HG03469 (cell line): Measurements from ENCODE around the gene RSKR.
"Not testable (repeated sequence)": the region's sequence is repeated elsewhere in the genome, so short reads cannot be mapped to it uniquely, and the experiment has no call there.

ENCODE experiments used
- ATAC-seq: cut with Tn5 transposase; IDR thresholded peaks from one replicate; pipeline ENCODE4 v1.9.1; 2021; ENCODE audit warnings: mild to moderate bottlenecking, moderate library complexity, moderate number of reproducible peaks; ENCODE audit not compliant: unreplicated experiment

The RSKR gene, protein sequence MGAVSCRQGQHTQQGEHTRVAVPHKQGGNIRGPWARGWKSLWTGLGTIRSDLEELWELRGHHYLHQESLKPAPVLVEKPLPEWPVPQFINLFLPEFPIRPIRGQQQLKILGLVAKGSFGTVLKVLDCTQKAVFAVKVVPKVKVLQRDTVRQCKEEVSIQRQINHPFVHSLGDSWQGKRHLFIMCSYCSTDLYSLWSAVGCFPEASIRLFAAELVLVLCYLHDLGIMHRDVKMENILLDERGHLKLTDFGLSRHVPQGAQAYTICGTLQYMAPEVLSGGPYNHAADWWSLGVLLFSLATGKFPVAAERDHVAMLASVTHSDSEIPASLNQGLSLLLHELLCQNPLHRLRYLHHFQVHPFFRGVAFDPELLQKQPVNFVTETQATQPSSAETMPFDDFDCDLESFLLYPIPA

DNA sequence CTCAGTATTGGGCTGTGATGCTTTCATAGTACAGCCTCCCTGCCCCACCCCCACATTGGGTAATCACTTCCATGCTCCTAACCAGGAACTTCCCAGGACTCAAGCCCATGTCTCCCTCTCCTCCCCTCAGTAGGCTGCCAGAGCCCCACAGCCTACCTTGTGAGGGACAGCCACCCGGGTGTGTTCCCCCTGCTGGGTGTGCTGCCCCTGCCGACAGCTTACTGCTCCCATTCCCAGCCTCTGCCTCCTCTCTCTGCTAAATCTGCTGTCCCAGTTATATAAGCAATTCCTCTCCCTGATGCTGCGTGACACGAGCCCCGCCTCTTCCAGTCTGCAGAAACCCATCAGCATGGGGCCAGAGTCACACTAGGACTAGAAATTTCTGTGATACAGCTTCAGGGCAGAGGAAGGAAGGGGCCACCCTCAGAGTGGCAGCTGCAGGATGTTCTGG is at the start of gene RSKR:
Gene RSKR (minus strand): TSS at position 255 of the 451 bp plus-strand sequence. CDS start 24 bp downstream, at position 231.
- ATAC-seq: no peak

DNA sequence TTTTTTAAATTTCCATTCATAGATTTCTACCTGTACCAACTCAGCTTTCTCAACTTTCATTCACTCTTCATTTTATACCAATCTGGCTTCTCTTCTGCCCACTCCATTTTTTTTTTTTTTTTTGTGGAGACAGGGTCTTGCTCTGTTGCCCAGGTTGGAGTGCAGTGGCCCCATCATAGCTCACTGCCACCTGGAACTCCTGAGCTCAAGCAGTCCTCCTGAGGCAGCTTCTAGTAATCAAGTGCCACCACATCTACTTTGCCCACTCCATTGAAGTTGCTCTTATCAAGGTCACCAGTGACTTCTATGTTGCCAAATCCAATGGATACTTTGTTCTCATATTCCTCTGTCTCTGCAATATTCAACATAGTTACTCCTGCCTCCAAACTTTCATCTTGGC is 49.7 kb upstream of the RSKR start:
- ATAC-seq: no peak

DNA sequence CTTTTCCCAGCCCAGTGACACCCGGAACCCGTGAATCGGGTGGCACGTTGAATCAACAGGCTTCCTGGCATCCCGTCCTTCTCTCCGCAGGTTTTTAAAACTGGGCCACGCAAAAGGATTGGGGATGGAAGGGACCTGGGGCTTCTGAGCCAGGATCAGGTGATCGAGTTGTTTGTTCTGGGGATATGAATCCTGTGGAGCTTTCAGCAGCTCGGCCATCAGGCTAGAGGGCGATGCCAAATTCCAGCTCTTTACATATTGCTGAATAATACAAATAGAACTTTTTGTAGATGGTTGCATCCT is 48.5 kb upstream of the RSKR start:
- no peak for ATAC-seq

DNA sequence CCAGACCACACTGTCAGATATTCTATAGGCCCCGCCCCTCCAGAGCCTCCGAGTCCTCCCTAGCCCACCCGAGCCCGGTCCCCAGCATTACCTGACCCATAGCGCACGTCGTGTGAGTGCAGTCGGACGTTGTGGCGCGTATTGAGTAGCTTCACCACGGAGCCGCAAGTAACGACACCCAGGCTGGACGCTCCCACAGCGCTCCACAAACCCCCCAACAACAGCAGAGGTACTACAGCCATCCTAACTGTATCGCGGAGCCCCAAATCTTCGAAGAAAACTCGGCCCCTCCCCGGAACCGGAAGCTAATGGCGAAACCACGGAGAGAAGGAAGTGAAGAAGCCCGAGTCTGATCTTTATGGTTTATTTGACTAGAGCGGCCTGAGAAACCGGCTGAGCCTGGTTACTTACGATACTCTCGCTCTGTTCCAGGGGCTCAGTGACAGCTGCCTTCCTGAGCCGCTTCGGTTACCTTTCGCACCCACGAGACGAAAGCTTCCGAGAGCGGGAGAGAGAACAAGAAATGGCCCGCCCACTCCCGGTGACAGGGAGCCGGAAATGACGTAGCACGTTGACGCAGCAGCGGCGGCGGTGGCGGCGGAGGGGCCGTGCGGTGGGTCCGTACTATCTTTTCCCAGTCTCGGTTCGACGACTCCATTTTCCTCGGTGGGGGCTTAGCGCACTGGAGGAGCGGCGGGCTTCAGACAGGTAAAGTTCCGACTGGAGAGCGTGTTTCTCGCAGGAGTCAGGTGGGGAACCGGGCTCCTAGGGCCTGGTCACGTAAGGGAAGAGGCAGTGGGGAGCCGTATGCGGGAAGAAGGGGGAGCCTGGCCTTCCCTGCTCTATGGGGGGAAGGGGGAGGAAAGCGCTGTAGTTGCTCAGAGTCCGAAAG is 47.9 kb upstream of the RSKR start, which contains the start of the genes SDF2 and SUPT6H:
Gene SDF2 (minus strand): TSS at position 272 of the 892 bp plus-strand sequence. CDS start 30 bp downstream, at position 242.
Gene SUPT6H (plus strand): TSS at position 571 of the 892 bp plus-strand sequence. CDS start 11,197 bp downstream, outside the sequence.
- peak; percentile 42 for ATAC-seq

DNA sequence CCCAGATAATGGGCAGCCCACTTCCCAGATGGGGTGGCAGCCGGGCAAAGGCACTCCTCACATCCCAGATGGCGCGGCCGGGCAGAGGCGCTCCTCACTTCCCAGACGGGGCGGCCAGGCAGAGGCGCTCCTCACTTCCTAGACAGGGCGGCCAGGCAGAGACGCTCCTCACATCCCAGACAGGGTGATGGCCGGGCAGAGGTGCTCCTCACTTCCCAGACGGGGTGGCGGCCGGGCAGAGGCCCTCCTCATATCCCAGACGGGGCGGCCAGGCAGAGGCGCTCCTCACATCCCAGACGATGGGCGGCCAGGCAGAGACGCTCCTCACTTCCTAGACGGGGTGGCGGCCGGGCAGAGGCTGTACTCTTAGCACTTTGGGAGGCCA is 45.5 kb upstream of the RSKR start:
- ATAC-seq: not testable (repeated sequence)

DNA sequence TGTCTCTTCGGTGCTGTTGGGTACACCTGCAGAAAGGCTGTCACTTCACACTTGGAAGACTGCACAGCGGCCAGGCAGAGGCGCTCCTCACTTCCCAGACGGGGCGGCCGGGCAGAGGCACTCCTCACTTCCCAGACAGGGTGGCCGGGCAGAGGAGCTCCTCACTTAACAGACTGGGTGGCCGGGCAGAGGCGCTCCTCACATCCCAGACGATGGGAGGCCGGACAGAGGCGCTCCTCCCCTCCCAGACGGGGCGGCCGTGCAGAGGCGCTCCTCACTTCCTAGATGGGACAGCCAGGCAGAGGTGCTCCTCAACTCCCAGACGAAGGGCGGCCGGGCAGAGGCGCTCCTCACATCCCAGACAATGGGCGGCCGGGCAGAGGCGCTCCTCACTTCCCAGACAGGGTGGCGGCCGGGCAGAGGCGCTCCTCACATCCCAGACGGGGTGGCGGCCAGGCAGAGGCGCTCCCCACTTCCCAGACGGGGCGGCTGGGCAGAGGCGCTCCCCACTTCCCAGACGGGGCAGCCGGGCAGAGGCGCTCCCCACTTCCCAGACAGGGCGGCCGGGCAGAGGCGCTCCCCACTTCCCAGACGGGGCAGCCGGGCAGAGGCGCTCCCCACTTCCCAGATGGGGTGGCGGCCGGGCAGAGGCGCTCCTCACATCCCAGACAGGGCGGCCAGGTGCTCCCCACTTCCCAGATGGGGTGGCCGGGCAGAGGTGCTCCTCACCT is 44.9 kb upstream of the RSKR start:
- not testable (repeated sequence) for ATAC-seq

DNA sequence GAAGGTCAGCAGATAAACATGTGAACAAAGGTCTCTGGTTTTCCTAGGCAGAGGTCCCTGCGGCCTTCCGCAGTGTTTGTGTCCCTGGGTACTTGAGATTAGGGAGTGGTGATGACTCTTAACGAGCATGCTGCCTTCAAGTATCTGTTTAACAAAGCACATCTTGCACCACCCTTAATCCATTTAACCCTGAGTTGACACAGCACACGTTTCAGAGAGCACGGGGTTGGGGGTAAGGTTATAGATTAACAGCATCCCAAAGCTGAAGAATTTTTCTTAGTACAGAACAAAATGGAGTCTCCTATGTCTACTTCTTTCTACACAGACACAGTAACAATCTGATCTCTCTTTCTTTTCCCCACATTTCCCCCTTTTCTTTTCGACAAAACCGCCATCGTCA is 44.4 kb upstream of the RSKR start:
- ATAC-seq: not testable (repeated sequence)

DNA sequence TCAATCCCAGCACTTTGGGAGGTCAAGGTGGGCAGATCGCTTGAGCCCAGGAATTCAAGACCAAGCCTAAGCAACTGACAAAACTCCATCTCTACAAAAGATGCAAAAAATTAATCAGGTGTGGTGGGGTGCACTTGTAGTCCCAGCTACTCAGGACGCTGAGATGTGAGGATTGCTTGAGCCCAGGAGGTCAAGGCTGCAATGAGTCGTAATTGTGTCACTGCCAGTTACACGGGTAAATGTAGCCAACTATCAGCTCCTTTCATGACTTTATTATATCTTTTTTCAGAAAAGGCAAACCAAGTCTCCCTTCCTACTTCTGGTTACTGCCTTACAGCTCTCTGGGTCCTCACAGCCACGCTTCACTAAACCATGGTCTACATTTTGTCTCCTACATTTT is 43.8 kb upstream of the RSKR start:
- no peak for ATAC-seq

DNA sequence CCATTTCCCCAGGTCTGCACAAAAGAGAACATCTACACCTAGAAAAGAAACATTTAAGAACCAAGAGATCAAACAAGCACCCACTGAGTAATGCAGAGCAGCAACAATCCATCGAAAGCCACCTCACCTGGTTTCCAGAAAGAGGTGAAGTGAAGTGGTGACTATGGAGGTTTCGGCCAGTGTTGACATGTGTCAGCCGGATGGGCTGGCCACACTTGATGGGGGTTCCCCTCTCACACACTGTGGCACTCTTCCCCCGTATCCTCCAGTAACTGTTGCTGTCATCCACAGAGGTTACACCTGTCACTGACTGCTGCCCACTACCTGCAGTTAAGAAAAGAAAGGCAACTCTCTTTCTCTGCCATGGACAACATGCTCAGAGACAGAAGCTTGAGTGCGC is 41.2 kb upstream of the RSKR start:
- no peak for ATAC-seq

DNA sequence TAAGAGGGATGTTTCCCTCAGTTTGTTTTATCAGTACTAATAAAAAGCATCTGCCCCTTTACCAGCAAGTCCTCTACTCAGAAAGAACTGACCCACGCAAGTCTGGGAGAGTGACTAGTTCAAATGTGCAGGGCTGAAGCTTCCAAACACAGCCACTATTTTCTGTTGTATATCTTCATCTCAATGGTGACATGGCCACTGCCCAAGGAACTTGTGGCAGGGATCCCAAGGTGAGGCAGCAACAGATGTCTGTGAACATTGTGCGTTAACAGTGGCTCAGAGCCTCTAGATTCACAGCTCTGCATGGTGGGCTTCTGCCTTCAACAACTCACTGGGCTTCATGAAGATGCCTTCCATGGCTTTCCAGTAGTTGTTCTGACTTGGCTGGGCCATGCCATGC is 34.7 kb upstream of the RSKR start:
- ATAC-seq: no peak

DNA sequence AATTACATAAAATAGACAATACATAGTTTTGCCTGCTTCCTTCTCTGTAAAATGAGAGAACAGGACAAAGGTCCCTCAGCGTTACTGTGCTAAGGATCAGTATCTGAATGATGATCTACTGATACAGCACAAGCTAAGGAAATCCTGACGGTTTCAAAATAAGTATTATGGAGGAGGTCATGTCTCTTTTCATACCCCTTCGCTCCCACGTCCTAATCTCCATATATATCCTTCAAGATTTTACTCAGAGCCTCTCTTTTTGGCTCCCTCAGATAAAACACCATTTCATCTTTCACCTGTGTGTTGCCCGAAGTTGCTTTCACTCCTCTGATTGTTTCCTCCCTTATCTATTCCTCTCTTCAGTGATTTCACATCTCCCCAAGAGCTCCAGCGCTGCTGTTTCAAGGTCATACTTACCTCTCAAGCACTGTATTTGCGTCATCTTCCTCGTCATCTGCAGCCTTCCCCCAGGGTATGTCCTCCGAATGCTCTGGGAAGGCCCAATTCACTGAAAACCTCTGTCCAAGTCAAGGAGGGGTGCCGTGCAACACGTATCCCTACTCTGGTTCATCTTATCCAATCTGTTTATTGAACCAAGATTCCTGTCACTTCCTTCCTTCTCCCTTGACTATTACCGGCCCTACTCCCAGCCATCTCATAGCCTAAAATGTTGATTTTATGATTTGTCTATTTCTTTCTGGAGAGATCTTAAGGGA is 32.2 kb upstream of the RSKR start:
- ATAC-seq: no peak

DNA sequence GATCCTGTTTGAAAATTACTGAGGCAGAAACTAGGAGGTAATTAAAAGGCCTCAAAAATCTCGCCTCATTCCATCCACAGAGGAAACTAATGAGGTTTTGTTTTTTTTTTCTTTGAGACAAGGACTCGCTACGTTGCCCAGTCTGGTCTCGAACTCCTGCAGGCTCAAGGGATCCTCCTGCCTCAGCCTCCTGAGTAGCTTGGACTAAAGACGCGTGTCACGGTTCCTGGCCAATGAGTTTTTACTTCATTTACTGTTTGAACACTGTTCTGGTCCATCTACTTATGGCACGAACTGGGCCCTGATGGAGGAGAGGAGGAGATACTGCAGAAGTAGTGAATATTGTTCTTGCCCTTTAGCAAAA is 31.6 kb upstream of the RSKR start:
- ATAC-seq: no peak

DNA sequence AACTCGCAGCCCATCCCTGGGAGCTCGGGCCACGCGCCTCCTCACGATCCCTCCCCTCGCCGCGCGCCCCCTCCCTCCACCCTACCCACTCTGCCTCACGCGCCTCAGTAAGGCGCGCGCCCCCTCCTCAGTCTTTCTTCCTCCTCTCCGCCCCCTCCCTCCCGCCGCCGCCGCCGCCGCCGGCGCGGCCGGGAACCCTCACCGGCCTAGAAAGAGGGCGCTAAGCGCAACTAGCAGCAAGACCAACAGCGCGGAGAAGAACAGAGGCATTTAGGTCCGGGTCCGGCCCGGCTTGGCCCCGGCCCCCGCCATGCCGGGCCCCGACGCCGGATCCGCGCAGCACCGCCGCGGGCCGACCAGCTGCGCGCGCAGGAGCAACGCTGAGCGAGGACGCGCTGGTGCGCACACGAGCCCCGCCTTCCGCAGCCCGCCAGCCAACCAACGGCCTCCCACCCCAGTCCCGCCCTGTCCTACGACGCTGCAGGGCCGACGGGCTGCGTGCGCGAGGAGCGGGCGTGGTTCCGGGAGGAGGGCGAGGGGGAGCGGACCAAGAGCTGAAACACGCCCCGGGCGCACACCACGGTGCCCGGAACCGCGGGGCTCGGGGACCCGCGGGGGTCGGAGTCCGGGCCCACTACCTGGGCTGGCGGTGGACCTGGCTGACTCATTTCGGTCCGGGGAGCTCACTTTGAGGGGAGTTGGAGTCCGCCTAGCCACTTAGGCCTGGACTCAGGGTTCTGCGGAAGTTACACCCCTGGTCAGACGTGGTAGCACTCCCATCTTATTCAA is 31.0 kb upstream of the RSKR start, which contains the start of gene BLTP2:
Gene BLTP2 (minus strand): TSS at position 372 of the 789 bp plus-strand sequence. CDS start 102 bp downstream, at position 270.
- ATAC-seq: peak; percentile 75

DNA sequence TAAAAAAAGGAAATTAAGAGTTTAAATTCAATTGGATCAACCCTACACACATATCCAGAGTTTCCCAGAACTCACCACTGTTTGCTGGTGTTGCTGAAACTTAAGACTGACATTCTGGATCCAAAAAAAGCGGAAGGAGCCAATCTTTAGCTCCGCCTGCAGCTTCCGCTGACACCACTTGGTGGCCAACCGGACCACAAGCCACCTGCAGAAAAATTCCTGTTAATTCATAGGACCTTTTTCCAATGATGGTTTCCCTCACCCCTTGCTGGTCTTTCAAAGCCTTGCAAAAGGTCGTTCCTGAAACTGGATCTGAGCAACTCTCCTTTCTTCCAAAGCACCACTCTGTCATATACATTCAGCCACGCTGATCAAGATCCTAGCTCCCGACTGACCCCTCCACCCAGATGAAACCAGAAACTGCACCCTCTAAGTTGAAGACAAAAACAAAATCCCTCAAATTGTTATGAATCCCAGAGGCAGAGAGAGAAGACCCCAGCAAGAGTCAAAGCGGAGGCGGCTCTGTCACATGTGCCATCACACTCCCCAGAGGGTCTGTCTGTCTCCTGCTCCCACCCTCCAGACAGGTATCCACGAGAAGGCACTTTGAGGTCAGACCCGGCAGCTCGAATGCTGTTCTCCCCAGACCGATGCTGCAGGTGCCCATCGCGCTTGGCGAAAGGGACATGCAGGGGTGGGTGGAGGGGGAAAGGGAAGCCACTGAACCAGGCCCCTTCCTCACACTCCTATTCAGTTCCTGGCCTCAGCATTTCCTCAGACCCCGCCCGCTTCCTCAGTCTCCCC is 30.2 kb upstream of the RSKR start:
- no peak for ATAC-seq

DNA sequence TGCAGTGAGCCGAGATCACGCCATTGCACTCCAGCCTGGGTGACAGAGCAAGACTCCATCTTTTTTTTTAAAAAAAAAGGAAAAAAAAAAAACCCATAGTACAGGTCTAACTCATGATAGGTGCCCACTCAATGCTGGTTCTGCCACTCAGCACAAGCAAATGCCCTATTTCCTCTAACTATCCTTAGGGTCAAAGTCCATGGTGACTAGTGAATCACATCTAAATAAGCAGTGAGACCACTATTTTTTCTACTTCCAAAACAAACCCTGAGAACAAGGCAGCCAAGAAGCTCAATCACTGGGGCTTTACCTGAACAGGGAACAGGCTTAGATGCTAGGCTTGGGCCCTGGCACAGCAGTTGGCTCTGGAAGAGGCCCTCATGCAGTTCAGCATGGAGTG is 27.6 kb upstream of the RSKR start:
- ATAC-seq: no peak

DNA sequence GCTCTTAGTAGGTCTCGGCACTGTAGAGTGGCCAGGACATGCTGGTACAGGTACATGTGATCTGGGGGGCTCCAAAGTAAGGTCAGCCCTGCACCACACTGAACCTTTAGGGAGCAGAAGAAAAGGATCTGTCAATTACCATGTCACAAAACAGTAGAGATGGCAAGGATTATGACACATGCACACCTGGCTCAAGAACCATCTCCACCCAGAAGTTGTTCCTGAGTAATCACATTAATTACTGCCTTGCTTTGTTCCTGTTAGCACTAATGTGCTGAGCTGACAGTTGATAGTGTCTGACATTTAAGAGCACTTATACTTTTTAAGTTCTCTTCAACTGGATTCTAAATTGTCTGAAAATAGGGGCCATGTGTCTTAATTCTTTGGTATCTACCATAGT is 21.5 kb upstream of the RSKR start:
- no peak for ATAC-seq

DNA sequence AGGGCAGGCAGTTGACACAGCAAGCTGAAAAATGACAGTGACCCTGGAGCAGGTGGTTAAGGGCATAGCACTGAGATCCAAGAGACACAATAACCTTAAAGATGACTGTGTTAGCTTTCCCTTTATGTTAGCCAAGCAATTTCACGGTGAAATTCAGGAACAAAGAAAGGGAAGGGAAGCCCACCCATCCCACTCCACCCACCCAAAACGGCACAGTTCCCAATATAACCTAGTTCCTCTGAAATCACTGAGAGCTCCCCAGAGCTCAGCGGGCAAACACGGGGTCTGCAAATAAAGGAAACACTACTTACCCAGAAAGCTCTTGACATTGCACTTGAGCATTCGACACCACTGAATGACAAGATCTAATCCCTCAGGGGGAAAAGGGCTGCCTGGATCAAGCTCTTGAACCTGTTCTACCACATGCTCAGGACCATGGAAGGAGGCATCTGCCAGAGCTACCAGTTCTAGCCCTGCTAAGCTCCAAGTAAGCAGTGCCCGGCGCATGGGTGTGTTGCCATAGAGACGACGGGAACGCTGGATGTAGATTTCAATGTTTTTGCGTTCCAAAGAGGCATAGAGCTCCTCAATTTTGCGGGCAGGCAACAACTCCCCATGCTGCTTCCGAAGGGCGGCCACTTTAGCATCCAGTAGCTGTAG is 20.4 kb upstream of the RSKR start:
- ATAC-seq: no peak

DNA sequence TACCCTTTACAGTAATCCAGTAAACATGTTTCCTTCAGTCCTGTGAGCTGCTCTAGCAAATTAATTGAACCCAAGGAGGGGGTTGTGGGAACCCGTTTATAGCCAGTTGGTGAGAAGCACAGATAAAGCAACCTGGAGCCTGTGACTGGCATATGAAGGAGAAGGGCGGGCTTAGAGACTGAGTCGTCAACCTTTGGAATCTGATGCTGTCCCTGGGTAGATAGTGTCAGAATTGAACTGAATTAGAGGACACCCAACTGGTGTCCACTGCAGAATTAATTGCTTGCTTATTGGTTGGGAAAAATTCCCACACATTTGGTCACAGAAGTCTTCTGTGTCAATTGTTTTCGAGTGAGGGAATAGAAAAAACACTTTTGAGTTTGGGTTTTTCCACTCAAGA is 12.8 kb upstream of the RSKR start:
- no peak for ATAC-seq
